ENCODE data around the gene UNC13D.

DNA sequence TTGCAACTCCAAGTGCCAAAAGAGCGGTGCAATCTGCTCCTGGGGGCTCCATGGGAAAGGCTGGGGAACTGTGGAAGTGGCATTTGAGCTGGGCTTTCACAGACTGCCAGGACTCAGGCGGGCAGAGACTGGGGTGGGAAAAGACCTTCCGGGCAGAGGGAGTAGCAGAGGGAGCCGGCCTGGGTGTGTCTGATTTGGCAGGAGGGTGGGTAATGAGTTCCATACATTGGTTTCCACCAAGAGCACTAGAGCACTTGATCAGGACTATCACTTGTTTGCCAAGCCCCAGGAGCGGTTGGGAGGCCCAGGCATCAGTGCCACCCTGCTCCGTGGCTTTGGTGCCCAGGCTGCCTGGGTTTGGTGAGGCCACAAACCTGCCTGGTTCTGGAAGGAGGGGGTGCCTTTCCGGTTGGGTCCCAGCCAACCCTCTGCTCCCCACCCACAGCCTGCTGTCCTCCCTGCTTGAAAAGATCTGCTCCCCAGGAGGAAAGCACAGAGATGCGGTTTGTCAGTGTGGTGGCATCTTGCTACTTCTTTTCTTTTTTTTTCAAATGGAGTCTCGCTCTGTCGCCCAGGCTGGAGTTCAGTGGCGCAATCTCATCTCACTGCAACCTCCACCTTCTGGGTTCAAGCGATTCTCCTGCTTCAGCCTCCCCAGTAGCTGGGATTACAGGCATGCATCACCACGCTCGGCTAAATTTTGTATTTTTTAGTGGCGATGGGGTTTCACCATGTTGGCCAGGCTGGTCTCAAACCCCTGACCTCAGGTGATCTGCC lies 37.7 kb upstream of the UNC13D start:
- TF ChIP-seq, protein P1, sequence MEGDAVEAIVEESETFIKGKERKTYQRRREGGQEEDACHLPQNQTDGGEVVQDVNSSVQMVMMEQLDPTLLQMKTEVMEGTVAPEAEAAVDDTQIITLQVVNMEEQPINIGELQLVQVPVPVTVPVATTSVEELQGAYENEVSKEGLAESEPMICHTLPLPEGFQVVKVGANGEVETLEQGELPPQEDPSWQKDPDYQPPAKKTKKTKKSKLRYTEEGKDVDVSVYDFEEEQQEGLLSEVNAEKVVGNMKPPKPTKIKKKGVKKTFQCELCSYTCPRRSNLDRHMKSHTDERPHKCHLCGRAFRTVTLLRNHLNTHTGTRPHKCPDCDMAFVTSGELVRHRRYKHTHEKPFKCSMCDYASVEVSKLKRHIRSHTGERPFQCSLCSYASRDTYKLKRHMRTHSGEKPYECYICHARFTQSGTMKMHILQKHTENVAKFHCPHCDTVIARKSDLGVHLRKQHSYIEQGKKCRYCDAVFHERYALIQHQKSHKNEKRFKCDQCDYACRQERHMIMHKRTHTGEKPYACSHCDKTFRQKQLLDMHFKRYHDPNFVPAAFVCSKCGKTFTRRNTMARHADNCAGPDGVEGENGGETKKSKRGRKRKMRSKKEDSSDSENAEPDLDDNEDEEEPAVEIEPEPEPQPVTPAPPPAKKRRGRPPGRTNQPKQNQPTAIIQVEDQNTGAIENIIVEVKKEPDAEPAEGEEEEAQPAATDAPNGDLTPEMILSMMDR (IDR thresholded peaks at IDR 0.05): no peak
- no peak for TF ChIP-seq POLR2A (IDR thresholded peaks at IDR 0.05)
- no peak for TF ChIP-seq EP300 (IDR thresholded peaks at IDR 0.05)
